ENCODE measurements around the gene ANAPC16.

The ANAPC16 gene

DNA sequence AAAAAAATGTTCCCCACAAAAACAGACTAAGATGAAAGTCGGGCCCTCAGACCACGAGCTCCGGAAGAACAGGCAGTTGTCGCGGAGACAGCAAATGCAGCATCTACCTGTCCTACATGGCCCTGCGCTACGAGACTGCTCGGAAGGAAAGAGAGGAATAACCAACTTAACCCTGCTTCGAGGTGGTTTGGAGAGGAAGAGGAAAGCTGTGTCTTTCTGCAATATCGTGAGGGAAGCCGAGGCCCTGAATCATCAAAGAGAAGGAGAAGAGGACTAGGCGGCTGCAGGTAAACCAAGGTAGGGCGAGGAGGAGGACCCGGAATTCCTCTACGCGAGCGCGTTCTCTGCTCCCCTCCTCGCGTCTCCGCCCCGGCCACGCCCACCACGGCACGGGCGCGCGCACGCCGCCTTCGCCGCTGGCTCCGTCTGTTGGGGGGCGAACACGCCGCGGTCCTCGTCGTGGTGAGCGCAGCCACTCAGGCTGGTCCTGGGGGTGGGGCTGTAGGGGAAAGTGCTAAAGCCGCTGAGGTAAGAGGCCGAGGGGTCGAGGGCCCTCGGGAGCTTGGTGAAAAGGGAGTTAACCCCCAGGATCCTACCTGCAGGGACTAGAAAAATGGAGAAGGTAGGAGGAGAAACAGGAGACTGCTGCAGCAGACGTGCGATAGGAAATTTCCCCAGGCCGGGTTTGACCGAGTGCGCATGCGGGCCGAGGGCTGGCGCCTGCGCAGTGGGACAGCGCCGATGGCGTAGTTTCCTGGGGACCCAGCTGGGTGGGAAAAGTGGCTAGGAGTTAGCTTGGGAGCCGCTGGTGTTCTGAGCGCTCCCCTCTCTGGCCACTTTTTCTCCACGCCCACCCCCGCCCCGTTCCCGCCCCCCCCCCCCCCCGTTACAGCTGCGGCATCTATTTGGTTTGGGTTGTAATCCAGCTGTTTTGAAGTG is at the start of gene ANAPC16, which contains the start of gene ASCC1:
TSS of gene ANAPC16 (plus strand) at position 402 of the 939 bp plus-strand sequence. CDS start 7,903 bp downstream, outside the sequence.
TSS of gene ASCC1 (minus strand) at position 666 of the 939 bp plus-strand sequence. CDS start 2,978 bp downstream, outside the sequence.
- in situ Hi-C loops (cut with HindIII; ENCODE audit: low sequenced_read_pairs), result loop anchor here (5.0 to 10.0 kb wide), 2 partner anchors 39 to 261 kb away; no protein-coding TSS in a partner anchor

- in situ Hi-C loops (cut with HindIII; ENCODE audit: low sequenced_read_pairs), result no loop called here
Measured at GRCh38 chr10:72167118-72167517, 48.7 kb upstream of the ANAPC16 start.

- in situ Hi-C loops (cut with HindIII; ENCODE audit: low sequenced_read_pairs), result no loop called here
Measured at GRCh38 chr10:72170263-72170662, 45.5 kb upstream of the ANAPC16 start.

DNA sequence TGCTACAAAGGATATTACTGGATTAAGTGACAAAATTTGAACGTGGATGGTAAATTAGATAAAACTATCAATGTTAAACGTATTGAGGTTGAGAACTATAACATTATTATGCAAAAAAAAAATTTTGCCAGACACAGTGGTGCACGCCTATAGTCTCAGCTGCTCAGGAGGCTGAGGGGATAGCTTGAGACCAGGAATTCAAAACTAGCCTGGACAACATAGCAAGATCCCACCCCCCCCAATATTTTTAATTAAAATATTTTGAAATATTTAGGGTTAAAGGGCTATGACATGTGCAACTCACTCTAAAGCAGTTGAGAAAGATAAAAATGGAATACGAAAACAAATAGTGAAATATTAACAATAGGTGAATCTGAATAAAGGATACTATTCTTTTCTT is 45.1 kb upstream of the ANAPC16 start:
- in situ Hi-C loops (cut with HindIII; ENCODE audit: low sequenced_read_pairs), result no loop called here

GRCh38 chr10:72171175-72171630 is 44.6 kb upstream of the ANAPC16 start:
- in situ Hi-C loops (cut with HindIII; ENCODE audit: low sequenced_read_pairs), result no loop called here

- in situ Hi-C loops (cut with HindIII; ENCODE audit: low sequenced_read_pairs), result no loop called here
Measured at GRCh38 chr10:72173262-72173618, 42.6 kb upstream of the ANAPC16 start.

DNA sequence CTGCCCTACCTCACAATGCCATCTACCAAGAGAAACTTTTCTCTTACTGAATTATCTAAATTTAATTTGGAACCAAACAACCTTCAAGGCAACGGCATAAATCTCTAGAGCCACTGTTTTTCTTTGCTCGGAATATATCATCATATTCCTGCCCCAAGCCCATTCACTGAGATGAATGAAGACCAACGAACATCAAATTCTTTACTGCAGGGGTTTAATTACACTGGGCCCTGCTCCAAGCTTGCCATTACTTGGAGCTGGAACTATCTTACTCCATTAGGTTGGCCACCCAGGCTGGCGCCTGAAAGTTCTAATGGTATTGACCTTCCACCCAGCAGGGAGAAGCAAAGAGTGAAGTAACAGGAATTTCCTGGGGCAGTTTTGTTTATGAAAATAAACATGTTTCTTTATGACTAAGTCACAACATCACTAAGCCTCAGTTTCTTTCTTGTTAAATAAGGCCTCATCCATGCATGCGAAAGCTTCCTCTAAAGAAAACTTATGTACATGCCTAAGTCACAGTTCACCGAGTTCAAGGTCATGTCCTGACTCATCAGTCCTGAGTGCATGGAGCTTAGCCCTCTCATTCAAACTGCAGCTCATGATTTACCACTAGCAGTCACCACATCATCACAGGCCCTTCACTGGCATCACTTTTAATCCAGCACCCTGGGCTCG is 42.1 kb upstream of the ANAPC16 start:
- in situ Hi-C loops (cut with HindIII; ENCODE audit: low sequenced_read_pairs), result no loop called here

DNA sequence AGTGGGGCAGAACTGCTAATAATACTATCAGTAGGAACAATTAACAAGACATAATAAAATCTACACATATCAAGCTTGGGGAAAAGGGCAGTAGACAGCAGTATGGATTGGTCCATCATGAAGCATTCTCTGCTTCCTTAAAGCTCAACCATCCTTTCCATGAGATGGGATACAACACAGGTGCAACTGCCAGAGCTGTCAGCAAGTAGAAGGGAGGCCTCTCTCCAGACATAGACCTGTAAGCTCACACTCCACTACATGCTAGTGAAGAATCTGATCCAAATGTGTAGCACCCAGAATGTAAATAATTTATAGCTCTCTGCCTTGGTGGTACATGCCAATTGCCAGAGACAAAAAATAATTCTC is 41.5 kb upstream of the ANAPC16 start:
- in situ Hi-C loops (cut with HindIII; ENCODE audit: low sequenced_read_pairs), result no loop called here

DNA sequence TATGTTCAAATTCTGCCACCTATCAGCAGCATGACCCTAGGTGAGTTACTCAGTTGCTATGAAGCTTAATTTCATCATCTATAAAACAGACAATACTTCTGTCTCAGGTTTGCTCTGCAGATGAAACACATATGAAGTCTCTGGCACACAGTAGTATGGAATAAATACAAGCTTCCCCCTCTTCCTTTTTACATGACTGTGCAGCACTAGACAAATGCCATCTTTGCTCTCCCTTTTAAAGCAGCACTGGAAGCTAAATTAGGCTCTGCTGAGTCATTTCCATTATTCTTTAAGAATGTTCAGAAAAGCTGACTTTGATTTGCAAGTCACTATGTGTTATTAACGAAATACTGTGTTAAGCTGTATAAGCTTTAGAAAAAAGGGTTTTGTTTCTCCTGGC is 40.7 kb upstream of the ANAPC16 start:
- in situ Hi-C loops (cut with HindIII; ENCODE audit: low sequenced_read_pairs), result loop anchor here (5.0 kb wide), 1 partner anchor 42 kb away; the partner anchor contains the start of genes ANAPC16 and ASCC1

DNA sequence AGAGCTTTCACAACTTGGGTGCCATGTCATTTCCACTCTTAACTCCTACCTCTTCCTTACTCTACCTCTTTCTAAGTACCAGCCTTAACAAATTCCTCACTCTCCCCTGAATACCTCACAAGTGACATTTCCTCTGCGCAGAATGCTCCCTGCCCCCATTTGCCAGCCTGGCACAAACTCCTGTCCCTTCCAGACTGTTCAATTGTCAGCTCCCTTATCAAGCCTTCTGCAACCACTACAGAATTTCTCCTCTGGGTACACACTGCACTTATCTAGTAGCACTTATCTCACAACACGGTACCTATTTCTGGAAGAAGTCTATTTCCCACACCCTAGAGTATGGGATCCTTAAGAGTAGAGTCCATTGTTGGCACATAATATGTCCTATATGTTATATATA is 39.1 kb upstream of the ANAPC16 start:
- in situ Hi-C loops (cut with HindIII; ENCODE audit: low sequenced_read_pairs), result loop anchor here (5.0 kb wide), 1 partner anchor 41 kb away; the partner anchor contains the start of genes ANAPC16 and ASCC1

- in situ Hi-C loops (cut with HindIII; ENCODE audit: low sequenced_read_pairs), result loop anchor here (5.0 kb wide), 1 partner anchor 40 kb away; the partner anchor contains the start of genes ANAPC16 and ASCC1
Measured at GRCh38 chr10:72177454-72177853, 38.4 kb upstream of the ANAPC16 start.

- in situ Hi-C loops (cut with HindIII; ENCODE audit: low sequenced_read_pairs), result no loop called here
Measured at GRCh38 chr10:72184156-72184555, 31.7 kb upstream of the ANAPC16 start.

GRCh38 chr10:72186258-72186981 is 29.4 kb upstream of the ANAPC16 start:
- in situ Hi-C loops (cut with HindIII; ENCODE audit: low sequenced_read_pairs), result no loop called here

GRCh38 chr10:72186982-72187330 is 28.9 kb upstream of the ANAPC16 start:
- in situ Hi-C loops (cut with HindIII; ENCODE audit: low sequenced_read_pairs), result no loop called here

- in situ Hi-C loops (cut with HindIII; ENCODE audit: low sequenced_read_pairs), result no loop called here
Measured at GRCh38 chr10:72194949-72195348, 20.9 kb upstream of the ANAPC16 start.

DNA sequence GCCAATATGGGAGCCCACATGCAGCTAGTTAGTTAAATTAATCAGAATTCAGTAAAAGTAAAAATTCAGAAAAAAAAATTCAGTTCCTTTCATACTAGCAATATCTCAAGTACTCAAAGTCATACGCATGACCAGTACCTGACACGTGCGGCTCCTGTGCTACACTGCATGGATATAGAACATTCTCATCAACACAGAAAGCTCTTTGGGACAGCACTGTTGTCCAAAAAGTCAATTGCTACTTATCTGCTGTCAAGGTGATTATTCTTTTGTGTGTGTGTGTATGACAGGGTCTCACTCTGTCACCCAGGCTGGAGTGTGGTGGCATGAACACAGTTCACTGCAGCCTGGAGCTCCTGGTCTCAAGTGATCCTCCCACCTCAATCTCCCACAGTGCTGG is 14.9 kb upstream of the ANAPC16 start:
- in situ Hi-C loops (cut with HindIII; ENCODE audit: low sequenced_read_pairs), result no loop called here

- in situ Hi-C loops (cut with HindIII; ENCODE audit: low sequenced_read_pairs), result no loop called here
Measured at GRCh38 chr10:72201293-72201692, 14.5 kb upstream of the ANAPC16 start.

- in situ Hi-C loops (cut with HindIII; ENCODE audit: low sequenced_read_pairs), result no loop called here
Measured at GRCh38 chr10:72204296-72204695, 11.5 kb upstream of the ANAPC16 start.

DNA sequence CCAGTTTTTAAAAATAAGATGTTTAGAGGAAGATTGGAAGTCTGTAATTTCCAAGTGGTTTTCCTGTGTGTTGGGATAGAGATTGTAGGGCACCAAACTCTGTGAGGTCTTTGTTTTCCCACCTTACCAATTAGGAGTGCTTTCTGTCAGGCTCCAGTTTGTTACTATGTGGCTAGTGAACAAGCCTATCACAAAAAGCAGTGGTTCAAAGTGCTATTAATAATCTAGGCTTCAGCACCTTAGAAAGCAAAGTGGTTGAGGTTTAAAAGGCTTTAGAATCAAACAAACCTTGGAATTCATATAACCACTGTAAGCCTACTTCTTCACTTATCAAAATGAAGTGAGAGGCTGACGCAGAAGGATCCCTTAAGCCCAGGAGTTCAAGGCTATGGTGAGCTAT is 11.1 kb upstream of the ANAPC16 start:
- in situ Hi-C loops (cut with HindIII; ENCODE audit: low sequenced_read_pairs), result no loop called here

- in situ Hi-C loops (cut with HindIII; ENCODE audit: low sequenced_read_pairs), result no loop called here
Measured at GRCh38 chr10:72206511-72207229, 9.1 kb upstream of the ANAPC16 start.

Measured in endothelial cell of hepatic sinusoid (primary cell).